ENCODE measurements around the gene IRF2. TPM values are rescaled to one million over a fixed set of nuclear protein-coding genes. Genes with fewer than 3 reads are reported as not detected.

IRF2 gene
- 9.4 TPM for total RNA-seq

- peak; percentile 92 for DNase-seq
Observed at GRCh38 chr4:184474263-184475095, at the start of gene IRF2. IRF2 (minus strand) TSS chr4:184474550; CDS start chr4:184429064, 45,486 bp downstream.

DNA sequence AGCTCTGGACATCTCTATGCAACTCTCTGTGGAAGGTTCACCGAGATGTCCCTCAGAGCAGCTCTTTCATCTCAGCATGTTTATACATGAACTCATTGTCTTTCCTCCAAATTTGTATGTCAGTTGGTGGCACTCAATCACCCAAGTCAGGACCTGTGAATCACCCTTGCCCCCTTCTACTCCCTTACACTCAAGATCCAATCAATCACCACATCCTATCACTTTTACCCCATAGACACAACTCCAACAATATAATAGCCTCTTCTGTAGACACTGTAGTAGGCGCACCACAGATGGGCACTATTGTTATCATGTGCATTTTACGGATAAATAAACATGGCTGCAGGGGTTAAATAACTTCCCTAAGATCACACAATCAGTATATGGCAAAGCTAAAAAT is 41.3 kb upstream of the IRF2 start:
- DNase-seq, result no peak

GRCh38 chr4:184514121-184514988 is 40.0 kb upstream of the IRF2 start:
- peak; percentile 80 for DNase-seq

DNA sequence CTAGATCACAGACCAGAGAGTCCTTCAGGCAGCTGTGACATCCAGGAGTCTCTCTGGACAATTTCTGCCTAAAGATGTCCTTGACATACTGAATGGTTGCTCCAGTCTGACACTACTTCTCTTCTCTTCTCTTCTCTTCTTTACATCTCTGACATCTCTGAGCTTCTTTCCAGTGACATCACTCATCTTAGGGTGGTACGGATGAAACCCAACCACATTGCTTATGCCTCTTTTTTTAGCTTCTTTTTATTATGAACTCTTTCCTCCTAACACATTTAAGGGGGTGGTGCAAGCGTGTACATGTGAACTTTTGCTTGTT is 39.4 kb upstream of the IRF2 start:
- DNase-seq, result no peak

DNA sequence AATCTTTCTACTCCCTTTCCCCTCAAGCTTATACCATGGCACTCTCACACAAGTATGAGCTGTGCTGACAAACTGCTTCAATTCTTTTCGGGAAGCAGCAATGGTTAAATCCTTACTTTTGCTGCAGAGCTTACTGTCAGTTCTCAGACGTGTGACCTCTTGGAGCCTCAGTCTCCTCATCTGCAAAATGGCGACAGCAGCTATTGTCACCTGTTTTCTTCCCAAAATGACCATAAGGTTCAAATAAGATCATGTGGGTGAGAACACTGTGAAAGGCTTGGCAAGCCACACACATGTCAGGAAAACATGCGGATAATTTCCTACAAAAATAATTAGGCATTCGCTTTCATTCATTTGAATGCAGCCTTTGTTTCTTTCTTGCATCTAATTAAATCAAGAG is 36.8 kb upstream of the IRF2 start:
- DNase-seq, result no peak

GRCh38 chr4:184510401-184510800 is 36.1 kb upstream of the IRF2 start:
- no peak for DNase-seq

GRCh38 chr4:184506527-184507121 is 32.3 kb upstream of the IRF2 start:
- no peak for DNase-seq

GRCh38 chr4:184504385-184504784 is 30.0 kb upstream of the IRF2 start:
- no peak for DNase-seq

GRCh38 chr4:184503869-184504300 is 29.5 kb upstream of the IRF2 start:
- no peak for DNase-seq

DNA sequence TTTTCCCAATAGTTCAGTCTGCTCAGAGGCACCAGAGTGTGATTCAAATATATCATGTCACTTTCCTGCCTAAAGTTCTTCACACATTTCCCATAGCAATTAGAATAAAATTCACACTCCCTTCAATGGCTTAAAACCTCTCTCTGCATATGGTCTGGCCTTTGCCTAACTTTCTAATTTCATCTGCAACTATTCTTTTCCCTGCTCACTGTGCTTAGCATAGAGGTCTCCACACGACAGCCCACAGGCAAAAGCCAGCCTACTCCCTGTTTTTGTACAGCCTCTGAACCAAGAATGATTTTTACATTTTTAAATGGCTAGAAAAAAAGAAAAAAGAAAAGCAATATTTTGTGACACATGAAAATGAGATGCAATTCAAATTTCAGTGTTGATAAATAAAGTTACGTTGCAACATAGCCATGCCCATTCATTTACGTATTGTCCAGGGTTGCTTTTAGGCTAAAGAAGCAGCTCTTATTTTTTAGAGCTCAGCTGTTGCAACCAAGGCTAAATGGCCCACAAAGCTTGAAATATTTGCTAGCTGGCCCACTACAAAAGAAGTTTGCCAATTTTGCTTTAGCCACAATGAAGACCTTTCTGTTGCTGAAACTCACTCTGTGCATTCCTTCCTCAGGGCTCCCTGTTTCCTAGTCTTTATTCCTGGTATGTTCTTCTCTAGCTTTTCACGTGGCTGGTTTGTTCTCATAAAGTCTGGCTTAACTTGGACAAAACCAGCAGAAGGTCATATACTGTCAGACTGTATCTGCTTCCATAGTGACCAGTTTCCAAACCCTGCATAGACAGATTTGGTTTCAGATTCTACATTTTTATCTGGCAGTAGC is 26.6 kb upstream of the IRF2 start:
- no peak for DNase-seq

DNA sequence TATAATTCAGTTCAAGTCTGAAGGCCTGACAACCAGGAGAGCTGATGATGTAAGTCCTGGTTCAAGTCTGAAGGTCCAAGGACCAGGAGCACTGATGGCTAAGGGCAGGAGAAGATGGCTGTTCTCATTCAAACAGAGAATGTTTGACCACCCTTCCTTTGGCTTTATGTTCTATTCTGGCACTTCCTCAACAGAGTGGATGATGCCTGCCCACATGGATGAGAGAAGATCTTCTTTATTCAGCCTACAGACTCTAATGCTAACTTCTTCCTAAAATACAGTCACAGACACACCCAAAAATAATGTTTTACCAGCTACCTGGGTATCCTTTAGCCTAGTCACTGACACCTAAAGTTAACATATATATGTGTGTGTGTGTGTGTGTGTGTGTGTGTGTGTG is 25.6 kb upstream of the IRF2 start:
- DNase-seq, result no peak

DNA sequence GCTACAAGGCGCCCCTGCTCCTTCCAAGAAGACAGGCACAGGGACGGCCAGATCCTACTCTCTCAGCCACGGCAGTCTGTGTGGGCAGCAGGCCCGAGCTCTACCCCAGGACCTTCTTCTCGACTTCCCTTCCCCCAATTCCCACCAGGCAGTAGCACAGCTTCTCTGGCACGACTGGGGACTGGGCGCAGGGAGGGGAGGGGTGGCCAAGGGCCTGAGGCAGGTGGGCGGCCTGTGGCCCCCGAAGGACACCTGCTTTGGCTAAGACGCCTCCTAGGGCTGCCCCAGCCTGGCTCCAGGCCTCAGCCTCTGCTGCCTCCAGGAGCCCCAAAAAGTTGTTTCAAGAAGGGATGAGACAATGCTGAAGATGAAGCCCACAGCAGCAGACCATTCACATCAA is 24.2 kb upstream of the IRF2 start:
- no peak for DNase-seq

GRCh38 chr4:184489771-184490170 is 15.4 kb upstream of the IRF2 start:
- DNase-seq, result no peak

DNA sequence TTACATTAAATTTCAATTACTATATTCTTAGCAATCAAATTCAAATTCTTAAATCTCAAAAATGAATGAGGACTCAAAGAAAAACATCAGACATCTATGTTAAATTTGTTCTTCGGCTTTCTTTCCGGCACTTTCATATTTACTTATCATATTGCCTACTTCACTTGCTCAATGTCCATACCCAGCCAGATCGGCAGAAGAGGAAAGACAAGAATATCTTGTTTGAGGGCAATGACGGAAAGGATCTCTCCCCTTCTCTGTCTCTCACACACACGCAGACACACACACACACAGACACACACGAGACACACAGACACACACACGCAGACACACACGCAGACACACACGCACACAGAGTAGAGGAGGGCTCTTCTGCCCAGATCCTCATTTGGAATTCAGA is 13.2 kb upstream of the IRF2 start:
- DNase-seq, result no peak

DNA sequence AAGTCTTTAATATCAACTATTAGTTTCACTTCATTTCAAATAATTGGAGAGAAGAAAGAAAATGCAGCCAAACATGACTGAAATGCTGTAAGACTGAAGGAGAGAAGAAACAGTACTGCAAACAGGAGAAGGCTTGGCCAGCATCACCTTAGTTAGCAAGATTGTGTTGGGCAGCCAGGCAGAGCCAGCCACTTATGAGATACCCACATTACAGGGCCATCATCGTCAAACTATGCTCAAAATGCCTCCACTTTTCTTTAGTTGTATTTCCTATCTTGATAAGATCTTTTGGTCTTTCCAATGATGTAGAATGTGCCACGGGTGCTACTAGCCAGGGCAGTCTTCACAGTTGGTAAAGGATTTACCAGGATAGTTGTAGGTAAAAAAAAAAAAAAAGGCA is 10.9 kb upstream of the IRF2 start:
- no peak for DNase-seq

GRCh38 chr4:184481544-184481943 is 7.2 kb upstream of the IRF2 start:
- no peak for DNase-seq

DNA sequence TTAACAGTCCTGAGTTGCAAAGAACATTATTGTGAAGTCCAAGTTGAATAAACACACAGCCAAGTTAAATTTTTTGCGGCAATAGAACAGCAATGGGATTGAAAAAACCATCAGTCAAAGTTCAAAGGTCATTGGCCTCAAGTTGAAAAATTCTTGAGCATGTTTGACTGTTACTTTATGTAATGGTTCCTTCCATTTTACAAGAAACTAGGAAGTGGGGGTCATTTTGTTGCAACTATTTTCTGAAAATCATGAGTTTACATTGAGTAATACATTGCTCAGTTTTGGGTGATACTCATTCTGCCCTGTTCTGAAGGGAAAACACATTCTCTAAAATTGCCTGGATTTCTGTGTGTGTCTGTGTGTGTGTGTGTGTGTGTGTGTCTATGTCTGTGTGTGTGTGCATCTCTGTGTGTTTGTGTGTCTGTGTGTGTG is 5.2 kb upstream of the IRF2 start:
- no peak for DNase-seq

DNA sequence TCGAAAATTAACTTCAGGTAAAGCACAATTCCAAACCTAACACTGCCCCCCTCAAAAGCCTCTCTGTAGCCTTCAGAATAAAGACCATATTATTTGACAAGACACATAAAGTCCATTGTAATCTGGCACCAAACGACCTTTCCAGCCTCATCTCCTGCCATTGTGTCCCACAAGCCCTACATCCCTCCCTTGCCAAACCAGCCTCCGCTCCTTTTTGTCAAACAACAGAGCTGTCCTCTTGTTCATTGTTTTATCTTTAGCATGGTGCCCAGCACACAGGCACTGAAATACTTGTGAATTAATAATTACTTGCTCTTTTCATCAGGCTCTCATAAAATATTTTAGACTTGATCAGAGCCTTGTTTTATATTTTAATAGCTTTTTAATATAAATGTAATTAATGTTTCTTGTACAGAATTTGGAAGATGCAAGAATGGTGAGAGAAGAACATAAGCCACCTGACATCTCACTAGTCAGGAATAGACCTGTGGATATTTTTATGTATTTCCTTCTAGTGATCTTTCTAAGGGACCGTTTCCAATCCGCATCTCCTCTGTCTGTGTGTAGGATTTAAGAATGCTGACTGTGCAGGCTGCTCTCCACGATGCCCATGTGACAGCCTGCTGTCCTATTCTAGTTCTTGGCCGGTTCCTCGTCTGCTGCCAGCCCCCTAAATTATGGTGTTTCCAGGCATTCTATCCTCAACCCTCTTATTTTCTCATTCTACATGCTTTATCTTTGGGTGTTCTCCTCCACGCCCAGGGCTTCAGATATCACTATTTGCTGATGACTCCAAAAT is 3.0 kb upstream of the IRF2 start:
- DNase-seq, result peak; percentile 46

DNA sequence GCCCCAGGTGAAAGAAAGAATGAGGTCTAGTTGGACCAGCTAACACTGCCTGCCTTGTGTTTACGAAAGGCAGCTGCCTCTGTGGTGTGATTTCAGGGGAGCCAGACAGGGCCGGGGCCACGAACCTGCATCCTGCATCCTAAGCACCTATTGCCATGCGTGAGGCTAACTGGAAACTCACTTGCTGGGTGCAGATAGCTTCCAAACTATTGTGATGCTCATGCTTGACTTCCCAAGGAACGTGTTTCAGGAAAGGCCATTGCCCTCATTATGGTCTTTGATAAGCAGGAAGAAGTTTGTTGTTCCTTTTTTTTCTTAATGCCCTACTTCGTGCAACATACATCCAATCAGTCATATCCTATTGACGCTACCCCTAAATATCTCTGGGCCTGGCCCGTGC is 2.3 kb upstream of the IRF2 start:
- DNase-seq, result no peak

- DNase-seq, result no peak
Observed at GRCh38 chr4:184475498-184475897, 1.1 kb upstream of the IRF2 start.

- DNase-seq, result peak; percentile 35
Observed at GRCh38 chr4:184475096-184475461, 729 bp upstream of the IRF2 start.

Measured in occipital lobe (tissue), 2 donors.